Germinal center (tissue), 1 donor: ENCODE results near the gene KLRF2.

Source experiments
- DNase-seq: peaks from one replicate; pipeline ENCODE4 v3.0.0; 2012; ENCODE audit warnings: mixed read lengths, low spot score

The KLRF2 gene

DNA sequence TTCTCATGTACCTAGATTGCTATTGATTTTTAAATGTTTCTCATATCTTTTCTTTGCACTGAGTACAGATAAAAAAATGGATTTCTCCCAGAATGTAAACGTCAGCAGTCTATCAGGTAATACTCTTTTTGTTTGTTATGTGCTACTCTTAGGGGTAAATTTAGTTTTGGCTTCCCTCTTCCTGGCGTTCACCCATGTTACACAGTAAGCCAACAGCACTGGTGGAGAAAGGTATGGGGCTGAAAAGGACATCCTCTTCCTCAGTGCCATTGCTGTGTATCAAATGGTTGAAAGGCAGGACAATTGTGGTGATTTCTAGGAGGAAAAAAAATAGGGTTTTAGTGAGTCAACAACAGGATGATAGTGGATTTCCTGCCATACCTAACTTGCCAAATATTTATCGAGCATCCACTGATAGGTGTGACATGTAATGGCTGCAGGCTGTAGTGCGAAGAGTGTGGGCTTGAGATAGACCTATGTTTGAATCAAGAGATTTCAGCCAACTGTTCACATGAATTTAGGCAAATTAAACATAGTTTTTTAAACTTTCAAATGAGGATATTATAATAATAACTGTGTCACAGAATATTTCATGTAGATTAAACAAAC, 7.5 kb downstream of the KLRF2 start:
- DNase-seq: no peak

DNA sequence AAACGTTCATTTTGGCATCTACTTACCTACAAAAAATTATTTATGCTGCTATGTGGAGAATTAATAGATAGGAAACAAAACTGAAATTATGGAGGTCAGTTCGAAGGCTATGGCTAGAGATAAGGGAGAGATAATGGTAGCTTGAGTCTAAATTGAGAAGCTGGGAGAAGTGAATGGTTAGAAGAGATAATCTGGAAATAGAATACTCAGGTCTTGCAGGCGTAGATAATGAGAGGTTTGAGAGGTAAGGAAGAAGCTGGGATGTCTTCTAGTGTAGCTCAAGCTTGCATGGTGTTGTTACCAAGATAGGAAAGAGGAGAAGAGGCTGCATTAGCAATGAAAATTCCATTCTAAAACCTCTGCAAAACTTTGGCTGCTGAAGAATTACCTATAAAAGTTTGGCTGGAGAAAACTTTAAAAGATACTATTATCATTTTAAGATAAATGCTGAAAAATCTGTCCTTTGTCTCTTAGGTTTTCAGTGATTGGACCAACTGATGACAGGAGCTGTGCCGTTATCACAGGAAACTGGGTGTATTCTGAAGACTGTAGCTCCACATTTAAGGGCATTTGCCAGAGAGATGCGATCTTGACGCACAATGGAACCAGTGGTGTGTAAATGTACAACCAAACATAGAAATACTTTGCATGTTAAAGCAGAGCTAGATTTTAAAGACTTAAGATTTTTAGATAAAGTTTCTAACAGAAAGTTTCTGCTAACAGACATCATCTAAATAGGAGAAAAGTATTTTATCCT, 14.1 kb downstream of the KLRF2 start:
- no peak for DNase-seq

DNA sequence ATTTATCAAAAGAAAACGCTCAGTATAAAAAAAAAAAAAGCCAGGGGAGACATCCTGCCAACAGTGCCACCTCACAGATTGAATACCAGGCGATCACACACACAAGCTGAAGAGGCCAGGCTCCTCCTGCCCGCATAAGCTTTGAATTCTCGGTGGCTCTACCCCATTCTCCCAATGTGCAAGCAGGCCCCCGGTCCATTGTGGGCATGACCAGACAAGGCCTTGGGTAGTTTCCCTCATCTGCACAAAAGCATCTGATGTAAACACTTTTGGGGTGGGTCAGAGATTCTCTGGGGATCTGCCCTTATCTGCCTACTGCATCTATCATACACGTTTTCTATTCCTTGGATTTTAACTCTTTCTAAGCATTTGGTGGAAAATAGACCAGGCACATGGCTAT, 16.2 kb downstream of the KLRF2 start:
- no peak for DNase-seq

DNA sequence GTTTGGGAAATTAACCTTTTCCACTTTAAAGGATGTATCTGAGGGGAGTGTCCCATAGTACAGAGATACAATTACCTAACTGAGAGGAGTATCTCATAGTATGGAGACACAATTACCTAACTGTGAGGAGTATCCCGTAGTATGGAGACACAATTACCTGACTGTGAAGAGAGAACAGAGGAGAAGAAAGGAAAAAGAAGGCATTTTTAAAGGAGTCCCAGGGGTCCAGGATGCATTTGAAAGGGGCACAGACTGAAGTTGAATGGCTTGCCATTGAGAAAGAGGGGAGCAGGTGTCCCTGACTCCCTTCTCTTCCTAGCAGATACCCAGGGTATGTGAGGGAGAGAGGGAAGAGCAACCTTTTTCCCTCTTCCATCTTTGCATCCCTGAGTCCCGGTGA, 17.9 kb downstream of the KLRF2 start:
- no peak for DNase-seq

DNA sequence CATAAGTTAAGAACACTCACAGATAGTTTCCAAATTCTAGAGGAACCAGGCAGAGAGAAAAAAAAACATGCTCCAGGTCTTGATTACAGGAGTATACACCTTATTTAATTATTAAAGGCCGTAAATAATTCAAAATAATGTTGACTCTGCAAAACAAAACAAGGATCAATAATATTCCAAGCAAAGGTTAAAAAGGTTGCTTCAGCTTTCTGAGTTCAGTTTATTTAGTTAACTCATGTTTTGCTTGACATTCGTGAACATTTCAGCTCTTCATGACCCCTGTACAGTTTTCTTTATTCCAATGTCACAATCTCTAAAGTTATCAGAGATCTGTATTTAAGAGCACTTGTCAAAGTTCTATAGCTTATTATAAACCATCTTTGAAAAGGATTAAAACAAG, 19.6 kb downstream of the KLRF2 start:
- DNase-seq: no peak

DNA sequence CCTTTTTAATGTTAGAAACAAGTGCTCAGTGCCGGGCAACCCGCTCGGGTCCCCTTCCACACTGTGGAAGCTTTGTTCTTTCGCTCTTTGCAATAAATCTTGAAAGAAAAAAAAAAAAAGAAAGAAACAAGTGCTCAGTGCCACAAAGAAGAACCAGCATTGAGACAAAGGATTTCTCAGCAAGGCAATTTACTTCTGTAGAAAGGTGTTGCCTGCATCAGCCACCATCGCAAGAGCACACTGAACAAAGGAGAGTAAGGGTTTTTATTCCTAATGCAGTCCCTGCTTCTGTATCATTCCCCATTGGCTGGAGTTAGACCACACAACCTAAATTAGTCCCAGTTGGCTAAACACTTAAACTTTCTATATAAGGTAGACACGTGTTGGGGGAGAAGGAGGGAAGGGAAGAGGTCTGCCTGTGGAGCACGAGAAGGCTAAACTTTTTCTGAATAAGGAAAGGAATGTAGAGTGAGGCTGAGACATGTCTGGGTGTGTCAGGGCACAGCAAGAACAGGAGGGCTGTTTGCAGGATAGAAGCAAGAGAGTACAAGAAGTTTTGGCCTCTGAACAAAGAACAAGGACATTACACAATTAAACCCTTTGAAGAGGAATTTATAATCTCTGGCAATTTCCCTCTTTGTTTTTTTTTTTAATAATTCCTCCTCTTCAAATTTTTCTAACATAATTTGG, 21.4 kb downstream of the KLRF2 start:
- DNase-seq: no peak

DNA sequence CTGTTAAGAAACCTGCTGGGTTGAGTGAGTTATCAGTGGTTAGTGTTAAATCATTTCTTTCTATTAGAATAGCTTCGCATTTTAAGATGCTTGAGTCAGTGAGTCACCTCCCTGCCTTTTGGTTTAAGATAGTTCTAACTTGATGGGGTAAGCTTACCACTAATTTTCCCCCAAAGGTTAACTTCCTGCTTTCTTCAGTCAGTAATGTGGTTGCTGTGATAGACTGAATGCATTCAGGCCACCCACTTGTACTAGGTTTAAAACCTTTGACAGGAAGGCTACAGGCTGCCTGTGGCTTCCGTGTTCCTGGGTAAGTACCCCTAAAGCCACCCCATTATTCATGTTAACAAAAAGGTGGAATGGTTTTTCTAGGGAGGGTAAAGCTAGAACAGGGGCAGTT, 25.6 kb downstream of the KLRF2 start:
- no peak for DNase-seq

DNA sequence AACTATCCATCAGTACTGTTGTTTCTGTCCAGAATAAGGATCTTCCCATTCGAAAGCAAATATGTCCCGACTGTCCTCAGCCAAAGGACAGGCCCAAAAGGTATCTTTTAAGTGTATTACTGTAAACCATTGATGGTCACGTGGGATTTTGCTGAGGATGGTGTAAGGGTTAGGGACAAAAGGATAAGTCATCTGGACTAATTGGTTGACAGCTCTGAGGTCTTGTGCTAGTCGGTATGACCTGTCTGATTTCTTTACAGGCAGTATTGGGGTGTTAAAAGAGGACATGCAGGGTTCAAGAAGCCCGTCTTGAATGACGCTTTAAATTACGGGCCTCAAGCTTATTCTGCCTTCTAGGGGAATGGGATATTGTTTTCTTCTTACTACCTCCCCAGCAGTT, 26.5 kb downstream of the KLRF2 start:
- no peak for DNase-seq

DNA sequence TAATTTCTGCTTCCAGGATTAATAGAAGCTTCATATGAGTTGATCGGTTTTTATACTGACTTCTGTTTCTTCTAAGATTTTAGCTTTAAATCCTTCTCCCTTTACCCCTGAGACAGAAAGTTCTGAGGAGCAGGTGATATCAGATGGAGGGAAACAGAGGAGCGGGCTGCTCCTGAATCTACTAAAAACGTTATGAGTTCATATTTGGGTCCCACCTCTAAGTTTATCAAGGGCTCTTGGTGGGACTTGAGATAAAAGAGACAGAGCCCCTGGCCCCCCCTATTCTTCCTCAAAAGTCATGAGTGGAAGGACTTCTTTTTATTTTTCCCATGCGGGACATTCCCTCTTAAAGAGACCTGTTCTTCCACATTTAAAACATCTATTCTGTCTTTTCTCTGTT, 27.1 kb downstream of the KLRF2 start:
- DNase-seq: no peak

DNA sequence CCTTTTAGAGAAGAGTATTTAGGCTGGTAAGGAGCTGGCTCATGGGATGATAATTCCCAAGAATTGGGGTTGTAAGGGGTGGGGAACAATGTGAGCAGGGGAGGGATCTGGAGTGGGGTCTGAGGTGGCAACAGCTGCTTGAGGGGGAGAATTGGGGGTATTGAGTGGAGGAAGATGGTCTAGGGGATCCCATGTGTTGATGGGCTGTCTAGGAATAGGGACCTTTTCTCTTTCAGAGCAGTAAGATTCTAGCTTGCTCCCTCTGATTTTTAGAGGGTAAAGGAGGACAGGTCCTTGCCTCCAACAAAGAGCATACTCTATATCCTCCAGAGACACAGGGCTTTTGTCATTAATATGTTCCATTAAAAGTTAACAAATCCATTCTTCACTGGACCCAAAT, 28.4 kb downstream of the KLRF2 start:
- DNase-seq: no peak

DNA sequence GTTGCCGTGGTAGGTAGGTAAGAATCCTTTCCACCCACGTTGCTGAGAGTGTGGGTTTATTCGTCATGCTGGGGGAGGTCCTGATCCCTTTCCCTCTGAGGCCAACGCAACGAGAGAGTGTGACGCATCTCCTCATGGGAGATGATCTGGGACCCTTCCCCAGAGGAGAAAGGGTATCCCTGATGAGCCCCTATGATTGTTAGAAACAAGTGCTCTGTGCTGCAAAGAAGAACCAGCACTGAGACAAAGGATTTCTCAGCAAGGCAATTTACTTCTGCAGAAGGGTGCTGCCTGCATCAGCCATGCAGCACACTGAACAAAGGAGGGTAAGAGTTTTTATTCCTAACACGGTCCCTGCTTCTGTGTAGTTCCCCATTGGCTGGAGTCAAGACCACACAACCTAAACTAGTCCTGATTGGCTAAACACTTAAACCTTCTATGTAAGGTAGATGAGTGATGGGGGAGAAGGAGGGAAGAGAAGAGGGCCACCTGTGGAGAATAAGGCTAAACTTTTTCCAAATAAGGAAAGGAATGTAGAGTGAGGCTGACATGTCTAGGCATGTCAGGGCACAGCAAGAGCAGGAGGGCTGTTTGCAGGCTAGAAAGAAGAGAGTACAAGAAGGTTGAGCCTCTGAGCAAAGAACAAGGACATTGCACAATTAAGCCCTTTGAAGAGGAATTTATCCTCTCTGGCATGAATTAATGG, 29.6 kb downstream of the KLRF2 start:
- no peak for DNase-seq

DNA sequence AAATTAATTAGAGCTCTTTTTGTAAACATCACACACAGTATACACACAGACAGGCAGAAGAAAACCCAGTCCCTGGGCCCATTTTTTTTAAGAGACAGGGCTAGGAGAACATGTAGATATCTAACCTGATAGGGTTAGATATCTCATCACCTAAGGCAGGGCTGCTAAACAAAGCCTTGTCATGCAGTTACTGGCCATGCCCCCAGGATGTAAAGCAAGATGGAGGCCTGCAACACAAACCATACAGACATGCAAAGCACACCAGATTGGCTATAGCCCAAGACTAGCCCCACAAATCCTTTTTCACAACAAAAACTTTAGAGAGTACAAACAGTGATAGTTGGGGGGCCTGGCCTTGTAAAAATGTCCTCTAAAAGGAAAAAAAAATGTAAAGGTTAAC, 30.4 kb downstream of the KLRF2 start:
- no peak for DNase-seq

DNA sequence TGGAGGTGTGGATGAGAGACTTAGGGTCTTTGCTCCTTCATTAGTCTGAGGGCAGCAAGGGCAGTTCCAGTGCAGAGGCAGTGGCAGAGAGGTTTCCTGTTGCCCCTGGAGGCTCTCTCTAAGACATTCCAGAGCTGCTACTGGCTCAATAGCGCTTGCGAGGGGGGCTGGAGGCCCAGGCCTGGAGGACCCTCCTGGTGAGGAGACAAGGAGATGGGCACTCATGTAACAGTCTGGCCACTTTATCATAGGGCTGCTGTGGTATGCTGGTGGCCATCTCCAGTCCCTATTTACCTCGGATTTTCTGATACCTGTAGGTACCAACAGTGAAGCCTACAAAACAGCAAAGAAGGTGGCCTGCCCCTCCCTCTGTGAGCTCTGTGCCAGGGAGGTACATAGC, 38.2 kb downstream of the KLRF2 start:
- no peak for DNase-seq

DNA sequence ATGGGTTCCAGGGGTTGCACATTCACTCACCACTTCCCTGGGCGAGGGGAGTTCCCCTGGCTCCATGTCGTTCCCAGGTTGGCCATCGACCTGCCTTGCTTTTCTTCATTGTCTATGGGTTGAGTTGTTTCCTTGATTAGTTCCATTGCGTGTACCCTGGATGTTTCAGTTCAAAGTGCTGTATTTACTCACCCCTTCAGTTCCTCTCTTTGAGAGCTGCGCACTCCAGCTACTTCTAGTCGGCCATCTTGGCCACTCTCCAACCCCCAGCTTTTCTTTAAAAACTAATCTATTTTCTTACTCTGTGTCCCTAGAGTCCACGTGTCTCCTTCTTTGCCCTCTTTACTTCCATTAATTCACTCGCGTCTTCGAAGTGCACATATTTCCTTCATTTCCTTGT, 39.2 kb downstream of the KLRF2 start:
- DNase-seq: no peak

DNA sequence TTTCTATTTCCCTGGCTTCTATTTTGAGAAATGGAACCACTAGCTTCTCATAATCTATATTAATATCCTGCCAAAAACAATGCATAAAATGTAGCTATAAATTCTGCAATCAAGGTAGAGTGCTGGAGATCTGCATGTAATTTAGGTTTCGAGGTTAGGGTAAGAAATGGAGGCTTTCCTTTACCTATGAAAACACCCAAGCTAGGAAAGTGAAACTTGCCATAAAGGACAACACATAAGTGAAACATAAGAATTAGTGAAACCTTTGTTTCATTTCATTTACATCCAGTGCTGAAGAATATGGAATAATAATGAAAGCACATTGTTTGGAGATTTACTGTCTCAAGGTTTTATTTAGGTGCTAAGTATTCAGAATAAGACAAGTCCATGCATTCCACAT, 41.1 kb downstream of the KLRF2 start:
- no peak for DNase-seq

DNA sequence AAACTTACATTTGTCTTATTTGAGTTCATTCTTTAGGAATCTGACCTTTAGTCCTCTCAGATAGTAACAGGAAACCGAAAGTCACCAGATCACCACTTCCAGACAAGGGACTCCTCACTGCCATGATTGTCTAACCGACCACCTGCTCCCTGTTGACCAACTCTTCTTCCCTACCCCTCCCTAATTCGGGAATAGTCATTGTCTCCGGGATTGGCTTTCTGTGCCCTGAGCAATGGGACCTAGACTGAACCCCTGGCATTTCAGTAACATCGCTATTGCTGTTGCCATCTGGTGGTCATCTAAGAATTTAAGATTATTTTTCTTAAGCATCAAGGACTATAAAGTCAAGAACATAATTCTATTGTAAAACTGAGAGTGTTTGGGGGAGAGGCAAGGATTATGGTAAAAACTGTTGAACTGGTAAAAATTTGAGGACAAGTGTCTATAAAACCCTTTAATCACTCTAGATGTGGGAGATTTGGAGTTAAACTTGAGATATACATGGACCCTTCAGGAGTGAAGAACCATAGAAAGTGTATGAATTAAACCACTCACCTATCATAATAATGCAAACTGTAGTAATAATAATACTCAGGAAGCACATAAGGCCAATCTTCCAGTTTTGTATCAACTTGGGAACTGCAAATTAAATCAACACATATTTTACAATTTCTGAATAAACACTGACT, 44.6 kb downstream of the KLRF2 start:
- no peak for DNase-seq

DNA sequence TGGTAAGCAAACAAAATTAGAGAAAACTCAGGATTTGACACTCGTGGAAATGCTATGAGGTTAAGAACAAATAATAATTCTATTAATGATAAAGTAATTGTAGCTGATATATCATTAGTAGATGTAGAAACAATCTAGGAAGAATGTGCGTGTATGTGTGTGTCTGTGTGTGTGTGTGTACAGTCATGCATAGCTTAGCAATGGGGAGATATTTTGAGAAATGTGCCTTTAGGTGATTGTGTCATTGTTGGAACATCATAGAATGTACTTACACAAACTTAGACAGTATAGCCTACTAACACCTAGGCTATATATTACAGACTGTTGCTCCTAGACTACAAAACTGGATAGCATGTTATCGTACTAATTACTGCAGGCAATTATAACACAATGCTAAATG, 45.6 kb downstream of the KLRF2 start:
- DNase-seq: no peak

DNA sequence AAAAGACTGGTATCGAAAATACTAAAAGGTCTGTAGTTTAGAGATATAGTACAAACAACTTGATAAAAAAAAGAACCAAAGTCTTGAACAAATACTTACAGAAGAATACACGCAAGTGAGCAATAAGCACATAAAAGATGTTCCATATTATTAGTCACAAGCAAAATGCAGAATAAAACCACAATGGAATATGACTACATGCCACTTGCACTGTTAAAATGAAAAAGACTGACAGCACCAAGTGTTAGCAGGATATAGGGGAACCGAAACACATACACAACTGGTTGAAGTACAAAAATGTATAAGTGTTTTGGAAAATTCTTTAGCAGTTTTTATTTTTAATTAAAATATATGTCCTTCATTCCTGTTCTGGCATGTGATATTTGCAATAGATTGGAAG, 47.3 kb downstream of the KLRF2 start:
- no peak for DNase-seq

DNA sequence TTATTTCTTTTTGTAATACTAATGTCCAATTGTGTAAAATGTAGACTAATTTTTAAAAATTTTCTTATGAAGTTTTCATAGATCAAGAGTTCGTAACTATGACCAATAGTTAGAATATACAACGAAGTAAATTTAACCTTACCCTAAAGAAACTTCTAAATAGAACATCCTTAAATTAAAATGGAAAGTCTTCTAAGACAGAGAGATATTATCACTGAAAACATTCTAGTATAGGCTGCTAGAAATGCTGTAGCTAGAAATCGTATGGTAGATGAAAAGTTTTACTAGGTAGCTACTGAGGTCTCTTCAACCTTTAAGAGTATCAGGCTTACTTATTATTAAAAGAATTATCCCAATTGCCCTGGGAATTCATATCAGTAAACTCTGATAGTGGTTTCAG, 50.0 kb downstream of the KLRF2 start:
- DNase-seq: no peak

DNA sequence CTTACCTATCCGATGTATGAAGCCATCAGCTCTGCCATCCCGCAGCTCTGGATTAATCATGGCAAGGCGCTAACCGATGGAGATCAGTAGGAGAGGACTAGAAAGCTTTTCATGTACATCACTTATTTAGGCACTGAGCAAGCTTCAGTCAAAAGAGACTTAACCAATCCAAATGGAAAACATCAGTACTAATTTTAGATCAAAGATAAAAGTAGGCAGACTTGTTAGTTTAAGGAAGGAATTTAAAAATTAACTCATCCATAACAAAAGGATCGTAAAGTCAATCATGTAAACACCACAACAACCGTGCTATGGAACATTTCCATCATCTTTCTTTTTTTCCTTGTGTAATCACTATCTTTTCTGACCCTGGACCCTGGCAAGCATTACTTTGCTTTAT, 51.0 kb downstream of the KLRF2 start, which contains the start of gene CLEC2A:
Gene CLEC2A (minus strand): TSS at position 101 of the 400 bp plus-strand sequence. CDS start 41 bp downstream, at position 60.
- DNase-seq: no peak

DNA sequence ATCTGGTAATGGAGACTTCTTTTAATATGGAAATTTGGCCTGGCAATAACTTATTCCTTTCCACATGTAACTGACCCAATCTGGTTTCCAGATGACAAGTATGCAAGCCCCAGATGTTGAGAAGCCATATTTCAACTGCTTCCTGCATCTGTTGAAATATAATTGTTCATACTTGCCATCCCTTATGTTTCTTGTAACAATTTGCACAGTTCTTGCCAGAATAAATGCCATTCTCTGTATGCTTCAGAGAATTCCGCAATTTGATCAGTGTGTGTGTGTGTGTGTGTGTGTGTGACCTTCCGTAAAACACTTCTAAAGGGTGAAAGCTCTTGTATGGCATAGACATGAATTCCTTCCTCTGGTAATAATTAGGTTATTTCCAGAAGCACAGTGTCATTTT, 52.7 kb downstream of the KLRF2 start:
- DNase-seq: no peak

DNA sequence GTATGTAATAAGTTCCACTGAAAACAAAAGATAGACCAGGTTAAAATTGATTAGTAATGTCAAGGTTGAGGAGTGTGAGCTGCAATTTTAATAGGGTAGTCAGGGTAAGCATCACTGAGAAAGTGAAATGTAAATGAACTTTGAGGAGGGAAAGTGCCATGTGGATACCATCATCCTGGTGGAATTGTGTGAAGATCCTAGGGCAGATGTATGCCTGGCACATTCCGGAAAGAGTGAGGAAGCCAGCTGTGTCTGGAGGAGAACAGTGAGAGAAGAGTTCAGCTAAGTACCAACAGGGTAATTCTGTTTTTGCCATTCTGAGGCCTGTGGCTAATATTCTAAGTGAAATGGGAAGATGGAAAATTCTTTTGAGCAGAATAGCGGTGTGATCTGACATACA, 53.7 kb downstream of the KLRF2 start:
- no peak for DNase-seq
